A549 (cell line): ENCODE results near the gene SRD5A3. TPM values are rescaled to one million over a fixed set of nuclear protein-coding genes. Genes with fewer than 3 reads are reported as not detected.
A peak's percentile ranks its signal among the peaks of the same experiment; 100 is the strongest.

ENCODE experiments used
- ATAC-seq, 2 experiments: fragments of 200-7000 bp in 1 of 2; fragments of >200 bp in 1 of 2; cut with Nextera tagmentation in 1 of 2; cut with Tn5 transposase in 1 of 2; 3 replicates each; pipeline versions ENCODE4 v1.8.0 to v1.9.1; 2018 to 2020; ENCODE audit warnings: mild to moderate bottlenecking in 1 of 2, moderate library complexity in 1 of 2
- CTCF ChIA-PET: fragments of 300-600 bp; sonication (Branson Sonifier 250); formaldehyde crosslinking; extraction: SDS; loops from one replicate; lab custom pipeline; 2021; ENCODE audit warnings: antibody characterized with exemption, inconsistent platforms; lab: Yijun Ruan, JAX
- POLR2A ChIA-PET: fragments of 350-600 bp; formaldehyde crosslinking; extraction: SDS; loops from one replicate; lab custom pipeline; 2021; ENCODE audit warnings: antibody characterized with exemption, inconsistent platforms; lab: Yijun Ruan, JAX
- DNase-seq, 2 experiments: peaks; one replicate each; pipeline versions ENCODE4 v3.0.0 to v3.0.0-alpha.2; 2011 to 2016; ENCODE audit warnings: low read depth in 1 of 2, low spot score in 1 of 2
- FAIRE-seq: peaks from 2 replicates; lab custom pipeline; 2011; peaks lifted over from hg19 to GRCh38; lab: Jason Lieb, UNC
- H3K27ac ChIP-seq, 2 experiments: fragments of >200 bp; sonication (Bioruptor Twin); formaldehyde crosslinking; 3 replicates each; pipeline ENCODE4 v1.5.1; 2016 to 2017
- H3K4me1 ChIP-seq: fragments of >200 bp; sonication (Bioruptor Twin); formaldehyde crosslinking; 3 replicates; pipeline ENCODE4 v1.6.1; 2016
- H3K4me2 ChIP-seq: fragments of >200 bp; sonication (Bioruptor Twin); formaldehyde crosslinking; 3 replicates; pipeline ENCODE4 v1.6.1; 2016
- H3K4me3 ChIP-seq: fragments of >200 bp; sonication (Bioruptor Twin); formaldehyde crosslinking; 3 replicates; pipeline ENCODE4 v1.5.1; 2016
- H3K9me3 ChIP-seq: fragments of >200 bp; sonication (Bioruptor Twin); formaldehyde crosslinking; 3 replicates; pipeline ENCODE4 v1.6.1; 2016
- BHLHE40 ChIP-seq: IDR thresholded peaks from 2 replicates; pipeline ENCODE4 v1.6.1; 2012; ENCODE audit warnings: low read depth, low read length, inconsistent platforms
- EHMT2 ChIP-seq: fragments of 200-600 bp; sonication (generic); IDR thresholded peaks from 2 replicates; pipeline ENCODE4 v1.6.1; 2016; ENCODE audit warnings: antibody characterized with exemption, low read depth, mild to moderate bottlenecking, moderate library complexity
- ESRRA ChIP-seq: fragments of 150-350 bp; IDR thresholded peaks from 2 replicates; pipeline ENCODE4 v1.6.1; 2014; ENCODE audit warnings: mild to moderate bottlenecking, low read length, borderline replicate concordance
- HDAC2 ChIP-seq: fragments of 200-600 bp; sonication (generic); IDR thresholded peaks from 2 replicates; pipeline ENCODE4 v1.6.1; 2016
- HOXB5 ChIP-seq: fragments of 250-450 bp; sonication (Bioruptor Pico); IDR thresholded peaks from 2 replicates; pipeline ENCODE4 v1.5.0; 2020; ENCODE audit warnings: mild to moderate bottlenecking, moderate library complexity
- JUNB ChIP-seq: fragments of >200 bp; sonication (Bioruptor Twin); formaldehyde crosslinking; IDR thresholded peaks from 2 replicates; pipeline ENCODE4 v1.6.1; 2016
- KDM5A ChIP-seq: fragments of 200-600 bp; sonication (generic); IDR thresholded peaks from 2 replicates; pipeline ENCODE4 v1.6.1; 2016; ENCODE audit warnings: antibody characterized with exemption, mild to moderate bottlenecking
- MAZ ChIP-seq: fragments of 150-350 bp; IDR thresholded peaks from 2 replicates; pipeline ENCODE4 v1.6.1; 2014; ENCODE audit warnings: antibody characterized with exemption, low read depth, low read length, borderline replicate concordance
- MYC ChIP-seq: IDR thresholded peaks from 2 replicates; pipeline ENCODE4 v1.6.1; 2012; ENCODE audit warnings: mild to moderate bottlenecking, inconsistent platforms, low read length, improper control_type of control experiment, borderline replicate concordance
- NR3C1 ChIP-seq: fragments of >200 bp; sonication (Bioruptor Twin); formaldehyde crosslinking; IDR thresholded peaks from 3 replicates; pipeline ENCODE4 v1.6.1; 2017
- PHF8 ChIP-seq: fragments of 200-600 bp; sonication (generic); IDR thresholded peaks from 2 replicates; pipeline ENCODE4 v1.6.1; 2016; ENCODE audit warnings: low read depth, mild to moderate bottlenecking, antibody characterized with exemption, moderate library complexity, borderline replicate concordance
- RAD21 ChIP-seq, 2 experiments: fragments of >200 bp in 1 of 2; sonication (Bioruptor Twin) in 1 of 2; formaldehyde crosslinking in 1 of 2; IDR thresholded peaks in 1 of 2; conservative IDR thresholded peaks in 1 of 2; 2 replicates in 1 of 2; 3 replicates in 1 of 2; pipeline ENCODE4 v1.6.1; 2012 to 2018; ENCODE audit warnings: inconsistent platforms in 1 of 2
- RCOR1 ChIP-seq: fragments of 150-350 bp; IDR thresholded peaks from 2 replicates; pipeline ENCODE4 v1.6.1; 2014; ENCODE audit warnings: antibody characterized with exemption, low read length, low read depth
- SREBF2 ChIP-seq: fragments of 450-650 bp; IDR thresholded peaks from 2 replicates; pipeline ENCODE4 v1.6.1; 2014; ENCODE audit warnings: mild to moderate bottlenecking, moderate library complexity
- TFCP2L1 ChIP-seq: fragments of 250-450 bp; sonication (Bioruptor Pico); IDR thresholded peaks from 2 replicates; pipeline ENCODE4 v1.5.0; 2021; ENCODE audit warnings: mild to moderate bottlenecking
- TP53 ChIP-seq: fragments of 250-450 bp; sonication (Bioruptor Pico); IDR thresholded peaks from 2 replicates; pipeline ENCODE4 v1.5.0; 2021; ENCODE audit warnings: mild to moderate bottlenecking, moderate library complexity
- ZFP36 ChIP-seq: fragments of 450-650 bp; IDR thresholded peaks from 2 replicates; pipeline ENCODE4 v1.6.1; 2014; ENCODE audit warnings: borderline replicate concordance; ENCODE audit not compliant: partially characterized antibody
- WGBS: methylation state at CpG from one replicate; pipeline ENCODE4 v1.1.6; 2017; ENCODE audit errors: missing lambda C conversion rate; 5-methylcytosine and 5-hydroxymethylcytosine counted together
- polyA plus RNA-seq, 4 experiments: library from polyadenylated mRNA; depleted of rRNA in 3 of 4; stranded (reverse); fragments of >200 nt; fragmentation: RNase III in 1 of 4; extraction: RNeasy Plus Mini Kit Qiagen cat#74134 plus additional on column Dnase treatment in 1 of 4; gene quantifications; 2 replicates in 3 of 4; 3 replicates in 1 of 4; pipeline ENCODE4 v1.2.3, GENCODE V29; 2011 to 2017
- TF ChIP-seq, protein P1 (sequence below): fragments of 250-450 bp; sonication (Bioruptor Pico); IDR thresholded peaks from 2 replicates; pipeline ENCODE4 v1.5.0; 2021; ENCODE audit warnings: mild to moderate bottlenecking, moderate library complexity, borderline replicate concordance
- TF ChIP-seq, protein P2 (sequence below): fragments of 250-450 bp; sonication (Bioruptor Pico); IDR thresholded peaks from 2 replicates; pipeline ENCODE4 v1.5.0; 2020; ENCODE audit warnings: low read depth, mild to moderate bottlenecking, moderate library complexity
- TF ChIP-seq, protein P3 (sequence below): fragments of 450-650 bp; IDR thresholded peaks from 2 replicates; pipeline ENCODE4 v1.6.1; 2014; ENCODE audit warnings: antibody characterized with exemption
- TF ChIP-seq, protein P4 (sequence below): IDR thresholded peaks from 2 replicates; pipeline ENCODE4 v1.6.1; 2012; ENCODE audit warnings: low read depth, borderline replicate concordance

SRD5A3 gene
- polyA plus RNA-seq, 2 of the 4 experiments (the other 2 are of a cell fraction) = 5.9 to 11.1 TPM

DNA sequence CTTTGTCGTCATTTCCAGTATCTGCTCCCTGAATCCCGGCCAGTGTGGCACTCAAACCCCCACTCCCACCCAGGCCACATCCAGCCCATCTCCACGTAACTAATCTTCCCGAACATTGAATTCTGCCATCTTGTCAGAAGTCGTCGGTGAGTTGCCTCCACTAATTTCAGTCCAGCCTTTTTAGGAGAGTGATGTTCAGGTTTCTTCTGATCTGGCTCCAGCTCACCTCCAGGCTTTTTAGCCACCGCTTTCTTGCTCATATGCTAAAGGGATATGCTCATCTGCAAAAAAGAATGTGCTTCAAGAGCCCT is 51.0 kb downstream of the SRD5A3 start (continued):
- TF ChIP-seq, protein P1, sequence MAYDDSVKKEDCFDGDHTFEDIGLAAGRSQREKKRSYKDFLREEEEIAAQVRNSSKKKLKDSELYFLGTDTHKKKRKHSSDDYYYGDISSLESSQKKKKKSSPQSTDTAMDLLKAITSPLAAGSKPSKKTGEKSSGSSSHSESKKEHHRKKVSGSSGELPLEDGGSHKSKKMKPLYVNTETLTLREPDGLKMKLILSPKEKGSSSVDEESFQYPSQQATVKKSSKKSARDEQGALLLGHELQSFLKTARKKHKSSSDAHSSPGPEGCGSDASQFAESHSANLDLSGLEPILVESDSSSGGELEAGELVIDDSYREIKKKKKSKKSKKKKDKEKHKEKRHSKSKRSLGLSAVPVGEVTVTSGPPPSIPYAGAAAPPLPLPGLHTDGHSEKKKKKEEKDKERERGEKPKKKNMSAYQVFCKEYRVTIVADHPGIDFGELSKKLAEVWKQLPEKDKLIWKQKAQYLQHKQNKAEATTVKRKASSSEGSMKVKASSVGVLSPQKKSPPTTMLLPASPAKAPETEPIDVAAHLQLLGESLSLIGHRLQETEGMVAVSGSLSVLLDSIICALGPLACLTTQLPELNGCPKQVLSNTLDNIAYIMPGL (CRISPR knock-in tag) = no peak
- TF ChIP-seq, protein P2, sequence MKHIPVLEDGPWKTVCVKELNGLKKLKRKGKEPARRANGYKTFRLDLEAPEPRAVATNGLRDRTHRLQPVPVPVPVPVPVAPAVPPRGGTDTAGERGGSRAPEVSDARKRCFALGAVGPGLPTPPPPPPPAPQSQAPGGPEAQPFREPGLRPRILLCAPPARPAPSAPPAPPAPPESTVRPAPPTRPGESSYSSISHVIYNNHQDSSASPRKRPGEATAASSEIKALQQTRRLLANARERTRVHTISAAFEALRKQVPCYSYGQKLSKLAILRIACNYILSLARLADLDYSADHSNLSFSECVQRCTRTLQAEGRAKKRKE (CRISPR knock-in tag) = no peak
- TF ChIP-seq ESRRA (no peak), NR3C1 (no peak)

DNA sequence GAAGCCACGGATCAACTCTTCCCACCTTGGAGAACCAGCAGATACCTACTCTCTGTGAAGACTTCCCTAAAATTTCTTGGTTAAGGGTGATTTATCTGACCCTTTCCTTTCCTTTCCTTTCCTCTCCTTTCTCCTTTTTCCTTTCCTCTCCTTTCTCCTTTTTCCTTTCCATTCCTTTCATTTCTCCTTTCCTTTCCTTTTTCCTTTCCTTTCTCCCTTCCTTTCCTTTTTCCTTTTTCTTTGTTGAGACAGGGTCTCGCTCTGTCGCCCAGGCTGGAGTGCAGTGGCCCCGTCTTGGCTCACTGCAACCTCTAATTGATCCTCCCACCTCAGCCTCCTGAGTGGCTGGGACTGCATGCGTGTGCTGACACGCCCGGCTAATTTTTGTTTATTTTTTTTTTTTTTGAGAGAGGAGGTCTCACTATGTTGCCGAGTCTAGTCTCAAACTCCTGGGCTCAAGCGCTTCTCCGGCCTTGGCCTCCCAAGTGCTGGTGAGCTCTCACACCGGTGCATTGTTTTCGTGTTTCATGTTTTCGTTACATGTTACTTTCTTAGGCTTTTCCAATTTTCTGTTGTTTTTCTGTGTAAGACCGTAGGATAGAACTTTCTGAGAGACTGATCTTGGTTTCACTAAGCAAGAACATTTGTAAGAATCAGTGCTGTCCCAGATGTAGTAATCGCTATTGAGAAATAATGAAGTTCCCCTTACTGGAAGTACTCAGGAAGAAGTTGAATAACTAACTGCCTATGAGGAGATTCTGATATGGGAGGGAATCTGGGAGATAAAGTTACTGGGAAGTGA is 51.7 kb downstream of the SRD5A3 start:
- peak overlapping the region; percentile 91 for H3K4me2 ChIP-seq
- no peak for DNase-seq
- H3K27ac ChIP-seq = peak overlapping the region; percentile 98 to 99; a peak in 5 of 6 replicates
- no peak for ATAC-seq
- no peak for FAIRE-seq
- ChIA-PET POLR2A (no interaction called here), CTCF (interaction anchor here (0.8 to 1.4 kb wide), 3 partner anchors 23 to 469 kb away, joined by 3 to 5 read pairs (median 3); partner anchors contain the start of gene SRD5A3)
- no peak for TF ChIP-seq HOXB5 (CRISPR knock-in tag)
- TF ChIP-seq EHMT2 = no peak
- H3K9me3 ChIP-seq = no peaks in the 10 kb centered on the region
- WGBS = 15% methylated on average over 15 of the region's 15 CpGs
- H3K4me1 ChIP-seq = peaks cover 20% of the 10 kb centered on the region; the same call in 2 of the 3 replicates
- peak overlapping the region; percentile 99 for H3K4me3 ChIP-seq

DNA sequence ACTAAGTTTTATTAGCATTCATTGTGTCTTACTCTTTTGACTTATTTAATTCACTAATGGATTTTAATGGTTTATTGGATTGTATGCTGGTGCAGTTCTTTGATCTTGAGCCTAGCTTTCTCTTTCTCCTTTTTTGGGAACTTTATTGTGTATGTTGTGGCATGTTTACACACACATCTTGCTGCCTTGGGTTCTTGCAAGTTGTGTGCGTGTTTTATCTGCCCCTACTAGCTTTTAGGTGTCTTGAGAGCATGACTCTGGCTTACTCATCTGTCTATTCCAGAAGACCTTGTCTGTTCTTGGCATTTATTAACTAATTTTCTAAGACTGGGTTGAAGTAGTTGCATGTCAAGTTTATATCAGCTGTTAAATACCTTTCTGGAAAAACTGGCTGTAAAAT is 52.4 kb downstream of the SRD5A3 start:
- ATAC-seq (no peak), DNase-seq (no peak), FAIRE-seq (no peak)
- CTCF ChIA-PET = interaction anchor here (0.8 to 1.4 kb wide), 4 partner anchors 22 to 468 kb away, joined by 3 to 5 read pairs (median 4); partner anchors contain the start of gene SRD5A3
- POLR2A ChIA-PET = interaction anchor here (0.6 kb wide), 1 partner anchor 887 kb away, joined by 3 read pairs; no protein-coding TSS in a partner anchor
- no peaks in the 10 kb centered on the region for H3K9me3 ChIP-seq
- H3K27ac ChIP-seq = peak overlapping the region; percentile 28 to 99; a peak in 2 of 6 replicates
- 0% methylated on average over 1 of the region's 1 CpG for WGBS
- peak overlapping the region; percentile 99 for H3K4me3 ChIP-seq
- H3K4me1 ChIP-seq = peaks cover 20% of the 10 kb centered on the region; the same call in 2 of the 3 replicates
- TF ChIP-seq BHLHE40 = no peak
- TF ChIP-seq JUNB = no peak
- TF ChIP-seq HDAC2 = no peak
- no peak for TF ChIP-seq RAD21 (conservative IDR thresholded peaks at IDR 0.05 in 1 of 2, IDR thresholded peaks at IDR 0.05 in 1 of 2)
- no peak for TF ChIP-seq MYC
- no peak for TF ChIP-seq SREBF2
- TF ChIP-seq, protein P1 (CRISPR knock-in tag) = no peak
- no peak for TF ChIP-seq ZFP36
- no peak for TF ChIP-seq TP53 (CRISPR knock-in tag)
- TF ChIP-seq KDM5A = no peak
- TF ChIP-seq, protein P3, sequence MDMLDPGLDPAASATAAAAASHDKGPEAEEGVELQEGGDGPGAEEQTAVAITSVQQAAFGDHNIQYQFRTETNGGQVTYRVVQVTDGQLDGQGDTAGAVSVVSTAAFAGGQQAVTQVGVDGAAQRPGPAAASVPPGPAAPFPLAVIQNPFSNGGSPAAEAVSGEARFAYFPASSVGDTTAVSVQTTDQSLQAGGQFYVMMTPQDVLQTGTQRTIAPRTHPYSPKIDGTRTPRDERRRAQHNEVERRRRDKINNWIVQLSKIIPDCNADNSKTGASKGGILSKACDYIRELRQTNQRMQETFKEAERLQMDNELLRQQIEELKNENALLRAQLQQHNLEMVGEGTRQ = no peak
- no peak for TF ChIP-seq TFCP2L1 (CRISPR knock-in tag)
- TF ChIP-seq RCOR1 = no peak
- TF ChIP-seq, protein P4, sequence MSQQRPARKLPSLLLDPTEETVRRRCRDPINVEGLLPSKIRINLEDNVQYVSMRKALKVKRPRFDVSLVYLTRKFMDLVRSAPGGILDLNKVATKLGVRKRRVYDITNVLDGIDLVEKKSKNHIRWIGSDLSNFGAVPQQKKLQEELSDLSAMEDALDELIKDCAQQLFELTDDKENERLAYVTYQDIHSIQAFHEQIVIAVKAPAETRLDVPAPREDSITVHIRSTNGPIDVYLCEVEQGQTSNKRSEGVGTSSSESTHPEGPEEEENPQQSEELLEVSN = no peak
- no peak for TF ChIP-seq PHF8
- TF ChIP-seq MAZ = no peak
- peak overlapping the region; percentile 91 for H3K4me2 ChIP-seq
